Activated naive CD8-positive, alpha-beta T cell treated with anti-CD3 and anti-CD28 coated beads for 36 hours (primary cell): ENCODE results near the gene CYFIP1. TPM values are rescaled to one million over a fixed set of nuclear protein-coding genes. Genes with fewer than 3 reads are reported as not detected.

Experiments
- DNase-seq: peaks from one replicate; pipeline ENCODE4 v3.0.0; 2021
- H3K27ac Mint-ChIP-seq: one replicate; pipeline ENCODE4 v1.8.0; 2022; ENCODE audit warnings: mild to moderate bottlenecking, moderate library complexity, mixed read lengths
- H3K27me3 Mint-ChIP-seq: one replicate; pipeline ENCODE4 v1.8.0; 2022; ENCODE audit warnings: mild to moderate bottlenecking, mixed read lengths
- H3K36me3 Mint-ChIP-seq: one replicate; pipeline ENCODE4 v1.8.0; 2021; ENCODE audit warnings: mild to moderate bottlenecking, mixed read lengths
- H3K4me1 Mint-ChIP-seq: one replicate; pipeline ENCODE4 v1.8.0; 2021; ENCODE audit warnings: mixed read lengths
- H3K4me3 Mint-ChIP-seq: one replicate; pipeline ENCODE4 v1.8.0; 2022; ENCODE audit warnings: mild to moderate bottlenecking, moderate library complexity, mixed read lengths
- H3K9me3 Mint-ChIP-seq: one replicate; pipeline ENCODE4 v1.8.0; 2022; ENCODE audit warnings: mixed read lengths
- total RNA-seq, 2 experiments: library from RNA; stranded (reverse); gene quantifications; one replicate each; pipeline ENCODE4 v1.2.3, GENCODE V29; 2021

The CYFIP1 gene
- total RNA-seq, 2 experiments from 2014 or later = 14.9 to 17.1 TPM

DNA sequence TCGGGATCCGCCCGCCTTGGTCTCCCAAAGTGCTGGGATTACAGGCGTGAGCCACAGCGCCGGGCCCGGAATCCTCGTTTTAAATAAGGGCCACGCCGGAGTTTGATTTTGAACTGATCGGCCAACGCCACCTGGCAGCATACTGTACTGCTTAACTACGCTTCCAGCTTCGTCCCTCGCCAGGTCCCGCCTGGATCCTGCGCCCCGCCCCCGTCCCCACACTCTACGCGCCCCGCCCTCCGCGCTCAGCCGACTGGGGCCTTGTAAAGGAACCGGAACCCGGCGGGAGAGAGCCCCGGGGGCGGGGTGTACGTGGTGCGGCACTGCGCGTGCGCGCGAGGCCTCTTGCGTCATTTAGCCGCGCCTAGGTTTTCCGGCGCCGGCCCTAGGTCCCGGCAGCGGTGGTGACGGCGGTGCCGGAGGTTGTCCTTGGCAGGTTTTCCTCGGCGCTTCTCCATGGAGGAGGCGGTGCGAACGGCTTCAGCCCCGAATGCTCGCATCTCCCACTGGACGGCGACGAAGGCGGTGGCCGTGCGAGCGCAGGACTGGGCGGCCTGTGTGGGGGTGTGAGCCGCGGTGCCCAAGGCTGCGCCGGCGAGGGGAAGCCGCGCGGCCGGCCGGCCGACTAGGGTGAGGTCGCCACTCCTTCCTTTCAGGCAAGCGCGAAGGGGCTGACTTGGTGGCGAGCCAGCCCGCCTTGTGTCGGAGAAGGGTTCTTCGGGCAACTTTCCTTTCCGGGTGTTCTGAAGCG, 141.7 kb downstream of the CYFIP1 start, which contains the start of gene NIPA2:
Gene NIPA2, plus strand, starts transcription at position 375 of the 751 bp plus-strand sequence. CDS start 13,066 bp downstream, outside the sequence.
- Mint-ChIP-seq H3K36me3 (peaks cover 14% of the 10 kb centered on the region), H3K27me3 (no peaks in the 10 kb centered on the region), H3K9me3 (peaks cover 1% of the 10 kb centered on the region), H3K4me3 (peak within 1 kb of the TSS; percentile 94), H3K27ac (peak within 1 kb of the TSS; percentile 97), H3K4me1 (peaks cover 28% of the 10 kb centered on the region)
- peak; percentile 98 for DNase-seq

DNA sequence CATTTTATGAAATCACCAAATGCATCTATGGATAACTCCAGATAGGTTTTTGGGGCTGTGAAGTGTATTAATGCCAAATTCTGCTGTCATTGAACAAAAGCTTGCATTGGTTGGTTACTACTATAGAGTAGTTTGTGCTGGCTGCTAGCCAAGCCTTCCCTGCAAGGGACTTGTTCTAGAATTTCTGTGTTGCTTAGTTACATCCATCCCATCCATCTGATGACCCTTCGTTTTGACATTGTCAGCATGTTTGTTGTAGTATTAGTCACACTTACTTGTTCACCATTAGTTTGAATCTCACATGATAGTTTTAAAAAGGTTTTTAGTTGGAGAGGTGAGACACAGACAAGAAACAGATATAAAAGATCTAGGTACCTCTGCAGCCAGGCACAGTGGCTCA, 148.7 kb downstream of the CYFIP1 start:
- no peaks in the 10 kb centered on the region for H3K36me3 Mint-ChIP-seq

DNA sequence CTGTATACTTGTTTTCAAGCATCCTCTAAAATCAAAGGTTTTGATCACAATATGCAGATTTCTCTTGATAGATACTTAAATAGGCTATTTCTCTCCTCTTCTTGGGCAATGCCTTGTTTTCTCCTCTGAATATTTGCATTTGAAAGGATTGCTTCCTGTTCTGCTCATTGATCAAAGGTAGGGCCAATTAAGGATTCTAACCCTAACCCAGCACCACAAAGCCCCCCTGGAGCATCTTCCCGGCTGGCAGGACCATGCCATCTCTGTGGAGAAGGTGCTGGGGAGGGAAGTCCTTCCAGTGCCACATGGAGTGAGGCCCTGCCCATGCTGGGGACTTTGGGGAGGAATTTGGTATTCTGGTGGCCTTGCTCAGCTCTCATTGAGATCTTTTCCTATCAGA, 153.0 kb downstream of the CYFIP1 start:
- DNase-seq = no peak
- Mint-ChIP-seq H3K4me3 (no peak overlapping the region), H3K27ac (no peak overlapping the region), H3K9me3 (no peaks in the 10 kb centered on the region), H3K4me1 (no peaks in the 10 kb centered on the region), H3K27me3 (no peaks in the 10 kb centered on the region), H3K36me3 (no peaks in the 10 kb centered on the region)

More for the DNA sequence above, 148.7 kb downstream of the CYFIP1 start:
- H3K9me3 Mint-ChIP-seq = peaks cover 1% of the 10 kb centered on the region
- H3K4me1 Mint-ChIP-seq = no peaks in the 10 kb centered on the region
- H3K4me3 Mint-ChIP-seq = no peak overlapping the region
- H3K27me3 Mint-ChIP-seq = no peaks in the 10 kb centered on the region
- H3K27ac Mint-ChIP-seq = no peak overlapping the region
- no peak for DNase-seq

GRCh38 chr15:22823495-22824128, 156.6 kb downstream of the CYFIP1 start:
- Mint-ChIP-seq H3K9me3 (no peaks in the 10 kb centered on the region), H3K27ac (no peak overlapping the region), H3K4me3 (no peak overlapping the region), H3K4me1 (no peaks in the 10 kb centered on the region), H3K36me3 (no peaks in the 10 kb centered on the region), H3K27me3 (no peaks in the 10 kb centered on the region)
- DNase-seq = no peak

GRCh38 chr15:22819651-22820050, 160.5 kb downstream of the CYFIP1 start:
- H3K4me1 Mint-ChIP-seq = peaks cover 2% of the 10 kb centered on the region
- no peak overlapping the region for H3K4me3 Mint-ChIP-seq
- no peaks in the 10 kb centered on the region for H3K36me3 Mint-ChIP-seq
- H3K27me3 Mint-ChIP-seq = no peaks in the 10 kb centered on the region
- no peaks in the 10 kb centered on the region for H3K9me3 Mint-ChIP-seq
- no peak for DNase-seq
- no peak overlapping the region for H3K27ac Mint-ChIP-seq

Other genes starting within 250 kb of the CYFIP1 start
- 1 to 10 TPM; 8.2 to 9.1 TPM for gene NIPA1, start 193.7 kb downstream of the CYFIP1 start, total RNA-seq
- gene NIPA2, start 141.7 kb downstream of the CYFIP1 start, total RNA-seq = 10 to 100 TPM; 96.7 to 97.8 TPM
- 10 to 100 TPM; 22.4 to 22.5 TPM for gene TUBGCP5, start 59.2 kb upstream of the CYFIP1 start, total RNA-seq
- gene GOLGA6L1, start 156.5 kb upstream of the CYFIP1 start, total RNA-seq = not detected